MM.1S (cell line): Measurements from ENCODE around the gene AMH.

Experiments
- DNase-seq: peaks from one replicate; pipeline ENCODE4 v3.0.0-alpha.2; 2015
- H2AFZ ChIP-seq: fragments of 300-600 bp; sonication (generic); 2 replicates; pipeline ENCODE4 v1.6.0; 2016; ENCODE audit warnings: antibody characterized with exemption, low read length
- H3F3A ChIP-seq: fragments of 300-600 bp; sonication (generic); 2 replicates; pipeline ENCODE4 v1.6.1; 2016; ENCODE audit warnings: mild to moderate bottlenecking, antibody characterized with exemption, low read length, moderate library complexity, mixed read lengths; ENCODE audit not compliant: insufficient read depth
- H3K27ac ChIP-seq: fragments of 300-600 bp; sonication (generic); 2 replicates; pipeline ENCODE4 v1.5.1; 2016; ENCODE audit warnings: mild to moderate bottlenecking, low read length
- H3K27me3 ChIP-seq: fragments of 300-600 bp; sonication (generic); replicated peaks from 2 replicates; pipeline ENCODE4 v1.6.0; 2016; ENCODE audit warnings: low read length; ENCODE audit not compliant: insufficient read depth
- H3K36me3 ChIP-seq: fragments of 300-600 bp; sonication (generic); replicated peaks from 2 replicates; pipeline ENCODE4 v1.6.1; 2016; ENCODE audit warnings: mild to moderate bottlenecking, low read length, mixed read lengths; ENCODE audit not compliant: insufficient read depth
- H3K4me1 ChIP-seq: fragments of 300-600 bp; sonication (generic); 2 replicates; pipeline ENCODE4 v1.6.1; 2016; ENCODE audit warnings: low read length, mixed read lengths
- H3K4me2 ChIP-seq: fragments of 300-600 bp; sonication (generic); 2 replicates; pipeline ENCODE4 v1.6.0; 2016; ENCODE audit warnings: low read depth, low read length
- H3K4me3 ChIP-seq: fragments of 300-600 bp; sonication (generic); 2 replicates; pipeline ENCODE4 v1.5.1; 2016; ENCODE audit warnings: low read length, mixed read lengths
- H3K79me2 ChIP-seq: fragments of 300-600 bp; sonication (generic); 2 replicates; pipeline ENCODE4 v1.6.1; 2016; ENCODE audit warnings: mixed run types, low read length, mixed read lengths
- H3K9ac ChIP-seq: fragments of 300-600 bp; sonication (generic); 2 replicates; pipeline ENCODE4 v1.6.1; 2016; ENCODE audit warnings: low read length, mixed read lengths
- H3K9me2 ChIP-seq: fragments of 300-600 bp; sonication (generic); replicated peaks from 2 replicates; pipeline ENCODE4 v1.6.1; 2016; ENCODE audit warnings: mild to moderate bottlenecking, low read length, mixed read lengths; ENCODE audit not compliant: insufficient read depth
- H3K9me3 ChIP-seq: fragments of 300-600 bp; sonication (generic); replicated peaks from 2 replicates; pipeline ENCODE4 v1.6.1; 2016; ENCODE audit warnings: mild to moderate bottlenecking, low read length, mixed read lengths; ENCODE audit not compliant: insufficient read depth
- H4K20me1 ChIP-seq: fragments of 300-600 bp; sonication (generic); 2 replicates; pipeline ENCODE4 v1.6.1; 2016; ENCODE audit warnings: mild to moderate bottlenecking, low read length, moderate library complexity, mixed read lengths; ENCODE audit not compliant: insufficient read depth
- CTCF ChIP-seq: fragments of 300-600 bp; sonication (generic); IDR thresholded peaks from 2 replicates; pipeline ENCODE4 v1.5.1; 2016; ENCODE audit warnings: antibody characterized with exemption, low read length, mixed read lengths
- EZH2 ChIP-seq: fragments of 300-600 bp; sonication (generic); optimal IDR thresholded peaks from 2 replicates; pipeline ENCODE3; 2017; ENCODE audit warnings: low read depth, mild to moderate bottlenecking, antibody characterized with exemption, low read length, mixed read lengths
- EZH2phosphoT487 ChIP-seq: fragments of 300-600 bp; sonication (generic); IDR thresholded peaks from 2 replicates; pipeline ENCODE4 v1.6.1; 2018; ENCODE audit warnings: antibody characterized with exemption, low read length

AMH gene

GRCh38 chr19:2210206-2210605 is 38.9 kb upstream of the AMH start:
- peaks cover 30% of the 10 kb centered on the region; the same call in 1 of the 2 replicates for H3K36me3 ChIP-seq
- H3K9me3 ChIP-seq = no peaks in the 10 kb centered on the region
- no peak overlapping the region for H3K4me3 ChIP-seq
- H4K20me1 ChIP-seq = no peaks in the 10 kb centered on the region
- H3K4me2 ChIP-seq = no peak overlapping the region
- no peaks in the 10 kb centered on the region for H3K27me3 ChIP-seq
- no peak overlapping the region for H3K9ac ChIP-seq
- H3K4me1 ChIP-seq = no peaks in the 10 kb centered on the region
- no peak for DNase-seq
- H3K79me2 ChIP-seq = peaks cover 50% of the 10 kb centered on the region
- H3K27ac ChIP-seq = no peak overlapping the region
- TF ChIP-seq EZH2phosphoT487 (no peak), CTCF (no peak), EZH2 (no peak)
- H3F3A ChIP-seq = no peaks in the 10 kb centered on the region
- no peaks in the 10 kb centered on the region for H3K9me2 ChIP-seq
- no peak overlapping the region for H2AFZ ChIP-seq

DNA sequence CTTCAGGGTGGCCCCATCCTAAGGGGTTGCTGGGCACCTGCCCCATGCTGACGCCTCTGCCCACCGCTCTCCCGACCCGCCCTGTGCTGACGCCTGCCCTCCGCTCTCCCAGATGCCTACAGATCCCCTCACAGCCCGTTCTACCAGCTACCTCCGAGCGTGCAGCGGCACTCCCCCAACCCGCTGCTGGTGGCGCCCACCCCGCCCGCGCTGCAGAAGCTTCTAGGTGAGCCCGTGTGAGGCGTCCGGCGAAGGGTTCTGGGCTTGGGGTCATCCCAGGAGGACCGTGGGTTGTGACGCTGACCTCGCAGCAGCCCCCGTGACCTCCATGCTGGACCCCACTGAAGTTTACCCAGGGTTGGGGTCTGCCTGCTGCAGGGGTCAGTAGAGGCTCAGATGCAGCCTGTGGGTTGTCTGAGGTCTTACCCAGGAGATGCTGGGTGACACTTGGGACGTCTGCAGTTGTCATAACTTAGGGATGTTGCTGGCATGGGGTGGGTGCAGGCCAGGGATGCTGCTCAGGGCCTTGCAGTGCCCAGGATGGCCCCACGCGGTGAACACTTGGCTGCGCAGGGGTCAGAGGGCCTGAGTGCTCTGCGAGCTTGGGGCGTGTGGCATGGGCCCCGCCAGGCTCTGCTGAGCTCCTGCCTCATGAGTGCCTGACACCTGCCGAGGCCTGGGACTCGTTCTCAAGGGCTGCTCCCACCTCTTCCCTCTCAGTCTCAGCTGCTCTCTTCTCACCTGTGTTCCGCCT is 38.0 kb upstream of the AMH start:
- Histone ChIP-seq H3K9me2 (no peaks in the 10 kb centered on the region), H3K27ac (no peak overlapping the region), H3K79me2 (peaks cover 56% of the 10 kb centered on the region), H3K4me1 (no peaks in the 10 kb centered on the region), H4K20me1 (no peaks in the 10 kb centered on the region), H3K9me3 (no peaks in the 10 kb centered on the region), H3K4me3 (no peak overlapping the region), H3F3A (no peaks in the 10 kb centered on the region), H3K36me3 (peaks cover 35% of the 10 kb centered on the region; the same call in 1 of the 2 replicates), H3K27me3 (no peaks in the 10 kb centered on the region), H3K4me2 (no peak overlapping the region), H3K9ac (no peak overlapping the region), H2AFZ (no peak overlapping the region)
- TF ChIP-seq EZH2 (no peak), EZH2phosphoT487 (no peak), CTCF (no peak)
- DNase-seq = no peak

GRCh38 chr19:2212861-2213711 is 36.0 kb upstream of the AMH start:
- Histone ChIP-seq H3K36me3 (peaks cover 46% of the 10 kb centered on the region), H3K79me2 (peaks cover 50% of the 10 kb centered on the region), H3F3A (no peaks in the 10 kb centered on the region), H3K27ac (no peak overlapping the region), H3K9me2 (no peaks in the 10 kb centered on the region), H3K9me3 (no peaks in the 10 kb centered on the region), H3K4me2 (no peak overlapping the region), H3K9ac (no peak overlapping the region), H3K27me3 (no peaks in the 10 kb centered on the region), H2AFZ (no peak overlapping the region), H4K20me1 (no peaks in the 10 kb centered on the region), H3K4me1 (no peaks in the 10 kb centered on the region), H3K4me3 (no peak overlapping the region)
- TF ChIP-seq EZH2 (no peak), EZH2phosphoT487 (no peak), CTCF (no peak)
- DNase-seq = no peak
